NOMO-1 treated with dmso at 0.1 percent for 144 hours (cell line): ENCODE data around the gene B3GNT3.
A peak's percentile ranks its signal among the peaks of the same experiment; 100 is the strongest.
"Not testable (repeated sequence)": the region's sequence is repeated elsewhere in the genome, so short reads cannot be mapped to it uniquely, and the experiment has no call there.

Source experiments
- DNase-seq: peaks from one replicate; lab custom pipeline; 2025; ENCODE audit not compliant: unreplicated experiment; lab: John Stamatoyannopoulos, UW

B3GNT3 gene

GRCh38 chr19:17796838-17797423 is 2.0 kb downstream of the B3GNT3 start:
- DNase-seq: no peak

- no peak for DNase-seq
These were observed 2.7 kb downstream of the B3GNT3 start for GRCh38 chr19:17797424-17798201.

- not testable (repeated sequence) for DNase-seq
These were observed 3.7 kb downstream of the B3GNT3 start for GRCh38 chr19:17798599-17798998.

- no peak for DNase-seq
These were observed 7.4 kb downstream of the B3GNT3 start for GRCh38 chr19:17802137-17802858.

GRCh38 chr19:17803264-17803896 is 8.4 kb downstream of the B3GNT3 start:
- peak; percentile 63 for DNase-seq

- no peak for DNase-seq
These were observed 10.5 kb downstream of the B3GNT3 start for GRCh38 chr19:17805427-17805826.

- peak; percentile 4 for DNase-seq
These were observed 12.0 kb downstream of the B3GNT3 start for GRCh38 chr19:17806945-17807344.

- no peak for DNase-seq
These were observed 12.9 kb downstream of the B3GNT3 start for GRCh38 chr19:17807731-17808316.

- no peak for DNase-seq
These were observed 16.2 kb downstream of the B3GNT3 start for GRCh38 chr19:17811103-17811502.

GRCh38 chr19:17811681-17812080 is 16.7 kb downstream of the B3GNT3 start:
- DNase-seq: no peak

GRCh38 chr19:17812099-17812498 is 17.2 kb downstream of the B3GNT3 start:
- DNase-seq: no peak

GRCh38 chr19:17817668-17818363 is 22.9 kb downstream of the B3GNT3 start:
- DNase-seq: no peak

GRCh38 chr19:17821190-17821589 is 26.3 kb downstream of the B3GNT3 start, which contains the start of gene INSL3:
TSS of gene INSL3 (minus strand) at chr19:17821519. CDS start at chr19:17821506, 13 bp downstream.
- DNase-seq: no peak

GRCh38 chr19:17824339-17824738 is 29.4 kb downstream of the B3GNT3 start:
- no peak for DNase-seq

GRCh38 chr19:17826508-17827056 is 31.6 kb downstream of the B3GNT3 start:
- DNase-seq: no peak

- DNase-seq: no peak
These were observed 35.1 kb downstream of the B3GNT3 start for GRCh38 chr19:17829855-17830566.

- no peak for DNase-seq
These were observed 35.9 kb downstream of the B3GNT3 start for GRCh38 chr19:17830567-17831418.

- no peak for DNase-seq
These were observed 36.5 kb downstream of the B3GNT3 start for GRCh38 chr19:17831419-17831888.
